GM12878 (cell line): Measurements from ENCODE around the gene SZRD1. TPM values are rescaled to one million over a fixed set of nuclear protein-coding genes. Genes with fewer than 3 reads are reported as not detected.
A peak's percentile ranks its signal among the peaks of the same experiment; 100 is the strongest.

Experiments
- ATF7 ChIP-seq: fragments of 450-650 bp; IDR thresholded peaks from 2 replicates; pipeline ENCODE4 v1.6.1; 2016; ENCODE audit warnings: low read depth, mild to moderate bottlenecking
- BCL11A ChIP-seq: IDR thresholded peaks from 2 replicates; pipeline ENCODE4 v1.6.1; 2011; ENCODE audit warnings: low read depth, low read length
- CBFB ChIP-seq: IDR thresholded peaks from 2 replicates; pipeline ENCODE4 v1.6.1; 2016; ENCODE audit warnings: antibody characterized with exemption, low read depth
- CBX5 ChIP-seq: sonication (generic); IDR thresholded peaks from 2 replicates; pipeline ENCODE4 v1.6.1; 2016; ENCODE audit warnings: low read depth, moderate library complexity, mild to moderate bottlenecking, inconsistent platforms
- CREB1 ChIP-seq: IDR thresholded peaks from 2 replicates; pipeline ENCODE4 v1.6.1; 2012; ENCODE audit warnings: low read depth, mild to moderate bottlenecking, inconsistent platforms
- ETV6 ChIP-seq, 2 experiments: fragments of 450-650 bp in 1 of 2; IDR thresholded peaks in 1 of 2; conservative IDR thresholded peaks in 1 of 2; 2 replicates each; pipeline ENCODE4 v1.6.1; 2014; ENCODE audit warnings: antibody characterized with exemption in 1 of 2, borderline replicate concordance in 1 of 2, low read depth in 1 of 2, mild to moderate bottlenecking in 1 of 2, moderate library complexity in 1 of 2
- GABPA ChIP-seq: IDR thresholded peaks from 2 replicates; pipeline ENCODE4 v1.6.1; 2014; ENCODE audit warnings: antibody characterized with exemption, low read depth, mild to moderate bottlenecking, inconsistent platforms
- IKZF2 ChIP-seq, 2 experiments: fragments of 450-650 bp; IDR thresholded peaks; 2 replicates each; pipeline ENCODE4 v1.6.1; 2017; ENCODE audit warnings: mild to moderate bottlenecking in 2 of 2, moderate library complexity in 2 of 2
- JUNB ChIP-seq: IDR thresholded peaks from 2 replicates; pipeline ENCODE4 v1.6.1; 2016; ENCODE audit warnings: antibody characterized with exemption, mild to moderate bottlenecking
- NFYB ChIP-seq: IDR thresholded peaks from 2 replicates; pipeline ENCODE4 v1.6.1; 2011; ENCODE audit warnings: low read depth, mild to moderate bottlenecking, low read length, improper control_type of control experiment, moderate library complexity; ENCODE audit not compliant: insufficient read depth
- NR2F1 ChIP-seq: fragments of 450-650 bp; conservative IDR thresholded peaks from 2 replicates; pipeline ENCODE4 v1.6.1; 2017; ENCODE audit warnings: mild to moderate bottlenecking
- POLR2A ChIP-seq: IDR thresholded peaks from 2 replicates; pipeline ENCODE4 v1.6.1; 2011; ENCODE audit warnings: low read depth, mild to moderate bottlenecking, low read length
- POLR2AphosphoS5 ChIP-seq: IDR thresholded peaks from 2 replicates; pipeline ENCODE4 v1.6.1; 2011; ENCODE audit warnings: mild to moderate bottlenecking, low read length, inconsistent platforms
- RAD51 ChIP-seq: fragments of 450-650 bp; IDR thresholded peaks from 2 replicates; pipeline ENCODE4 v1.6.1; 2016; ENCODE audit warnings: moderate library complexity, mild to moderate bottlenecking, inconsistent platforms
- RCOR1 ChIP-seq: conservative IDR thresholded peaks from 2 replicates; pipeline ENCODE4 v1.6.1; 2012; ENCODE audit warnings: low read depth, low read length, improper control_type of control experiment
- RELA ChIP-seq: fragments of 450-650 bp; IDR thresholded peaks from 2 replicates; pipeline ENCODE4 v1.8.0; 2014; ENCODE audit warnings: borderline replicate concordance; ENCODE audit not compliant: partially characterized antibody
- SREBF2 ChIP-seq: IDR thresholded peaks from 2 replicates; pipeline ENCODE4 v1.6.1; 2012; ENCODE audit warnings: mild to moderate bottlenecking, low read length
- STAT3 ChIP-seq: IDR thresholded peaks from 2 replicates; pipeline ENCODE4 v1.6.1; 2011; ENCODE audit warnings: low read depth, low read length, improper control_type of control experiment
- SUZ12 ChIP-seq: fragments of 200-600 bp; sonication (generic); IDR thresholded peaks from one replicate; pipeline ENCODE4 v1.6.1; 2018; ENCODE audit warnings: antibody characterized with exemption, mild to moderate bottlenecking; ENCODE audit not compliant: unreplicated experiment
- TARDBP ChIP-seq: IDR thresholded peaks from 2 replicates; pipeline ENCODE4 v1.6.1; 2016; ENCODE audit warnings: borderline replicate concordance
- TCF12 ChIP-seq: IDR thresholded peaks from 2 replicates; pipeline ENCODE4 v1.6.1; 2011; ENCODE audit warnings: low read depth, mild to moderate bottlenecking, low read length
- TCF7 ChIP-seq: IDR thresholded peaks from 2 replicates; pipeline ENCODE4 v1.6.1; 2014; ENCODE audit warnings: antibody characterized with exemption, borderline replicate concordance
- WRNIP1 ChIP-seq: IDR thresholded peaks from 2 replicates; pipeline ENCODE4 v1.6.1; 2011; ENCODE audit warnings: low read depth, low read length, improper control_type of control experiment, borderline replicate concordance
- polyA plus RNA-seq, 11 experiments: library from polyadenylated mRNA; depleted of rRNA in 4 of 11; unstranded in 6 of 11; stranded (reverse) in 5 of 11; fragments of >200 nt; fragmentation: Nextera tagmentation in 4 of 11; fragmentation: Illumina TruSeq in 1 of 11; extraction: Ambion mirVana in 4 of 11; extraction: Trizol in 1 of 11; gene quantifications; 1 replicate in 1 of 11; 2 replicates in 10 of 11; pipeline versions ENCODE4 v1.2.1 to v1.2.3, GENCODE V29; 2011 to 2016; ENCODE audit warnings: inconsistent platforms in 2 of 11, missing spikeins in 2 of 11, low read depth in 1 of 11
- total RNA-seq, 4 experiments: library from RNA; depleted of rRNA in 3 of 4; stranded (reverse); fragments of >200 nt in 3 of 4; fragmentation: Illumina TruSeq in 1 of 4; extraction: Trizol in 1 of 4; gene quantifications; 2 replicates each; pipeline versions ENCODE4 v1.2.1 to v1.2.3, GENCODE V29; 2013 to 2021
- TF ChIP-seq, protein P1 (sequence below): fragments of 450-650 bp; IDR thresholded peaks from 2 replicates; pipeline ENCODE4 v1.6.1; 2017; ENCODE audit warnings: mild to moderate bottlenecking, moderate library complexity
- TF ChIP-seq, protein P2 (sequence below): IDR thresholded peaks from 2 replicates; pipeline ENCODE4 v1.6.1; 2011; ENCODE audit warnings: low read depth, low read length, improper control_type of control experiment, borderline replicate concordance
- TF ChIP-seq, protein P3 (sequence below): IDR thresholded peaks from 2 replicates; pipeline ENCODE4 v1.6.1; 2011; ENCODE audit warnings: borderline replicate concordance, low read depth, mild to moderate bottlenecking, moderate library complexity, mixed read lengths, low read length; ENCODE audit not compliant: insufficient read depth; ENCODE audit errors: extremely low read length

Gene SZRD1
- total and polyA plus RNA-seq, 10 of the 15 experiments (the other 5 are each of a cell fraction or from before 2014, with no cell fraction given): 5.6 to 213 (median 113) TPM

DNA sequence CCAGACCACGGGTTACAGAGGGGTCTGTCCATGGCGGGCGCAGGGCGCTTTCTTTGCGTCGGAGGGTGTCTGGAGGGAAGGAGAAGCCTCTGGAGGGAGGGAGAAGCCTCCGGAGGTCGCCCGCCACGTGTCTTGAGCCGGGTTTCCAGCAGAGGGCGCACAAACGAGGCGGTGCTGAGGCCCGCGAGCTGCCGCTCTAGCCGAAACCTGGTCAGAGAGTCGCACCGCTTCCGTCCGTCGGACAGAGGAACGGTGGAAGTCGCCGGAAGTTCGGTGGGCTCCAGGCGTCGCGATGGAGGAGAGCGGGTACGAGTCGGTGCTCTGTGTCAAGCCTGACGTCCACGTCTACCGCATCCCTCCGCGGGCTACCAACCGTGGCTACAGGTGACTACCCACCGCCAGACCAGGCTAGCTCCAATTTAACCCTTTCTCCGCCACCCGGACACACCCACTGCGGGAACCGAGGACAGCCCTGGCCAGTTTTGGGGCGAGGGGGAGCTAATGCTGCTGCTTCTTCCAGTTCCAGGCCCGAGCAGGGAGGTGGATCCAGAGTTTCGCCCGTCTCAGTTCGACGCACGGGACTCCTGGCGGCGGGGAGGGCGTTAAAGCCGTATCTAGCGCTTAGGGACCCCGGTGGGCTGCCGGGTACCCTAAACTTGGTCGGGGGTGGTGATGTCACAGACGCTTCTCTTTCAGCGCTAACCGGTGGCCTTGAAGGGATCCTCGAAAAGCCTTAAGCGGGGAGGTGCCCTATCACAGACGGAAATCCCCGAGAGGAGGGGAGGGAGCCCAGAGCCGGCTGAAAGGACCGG lies 73.6 kb downstream of the SZRD1 start, which contains the start of gene NECAP2 (continued):
- TF ChIP-seq ATF7: peak; percentile 28; the same call in 1 of the 2 replicates
- TF ChIP-seq CBX5: 0 out of 2 replicates have a peak, but pooled peaks have one; percentile 53
- TF ChIP-seq, protein P1, sequence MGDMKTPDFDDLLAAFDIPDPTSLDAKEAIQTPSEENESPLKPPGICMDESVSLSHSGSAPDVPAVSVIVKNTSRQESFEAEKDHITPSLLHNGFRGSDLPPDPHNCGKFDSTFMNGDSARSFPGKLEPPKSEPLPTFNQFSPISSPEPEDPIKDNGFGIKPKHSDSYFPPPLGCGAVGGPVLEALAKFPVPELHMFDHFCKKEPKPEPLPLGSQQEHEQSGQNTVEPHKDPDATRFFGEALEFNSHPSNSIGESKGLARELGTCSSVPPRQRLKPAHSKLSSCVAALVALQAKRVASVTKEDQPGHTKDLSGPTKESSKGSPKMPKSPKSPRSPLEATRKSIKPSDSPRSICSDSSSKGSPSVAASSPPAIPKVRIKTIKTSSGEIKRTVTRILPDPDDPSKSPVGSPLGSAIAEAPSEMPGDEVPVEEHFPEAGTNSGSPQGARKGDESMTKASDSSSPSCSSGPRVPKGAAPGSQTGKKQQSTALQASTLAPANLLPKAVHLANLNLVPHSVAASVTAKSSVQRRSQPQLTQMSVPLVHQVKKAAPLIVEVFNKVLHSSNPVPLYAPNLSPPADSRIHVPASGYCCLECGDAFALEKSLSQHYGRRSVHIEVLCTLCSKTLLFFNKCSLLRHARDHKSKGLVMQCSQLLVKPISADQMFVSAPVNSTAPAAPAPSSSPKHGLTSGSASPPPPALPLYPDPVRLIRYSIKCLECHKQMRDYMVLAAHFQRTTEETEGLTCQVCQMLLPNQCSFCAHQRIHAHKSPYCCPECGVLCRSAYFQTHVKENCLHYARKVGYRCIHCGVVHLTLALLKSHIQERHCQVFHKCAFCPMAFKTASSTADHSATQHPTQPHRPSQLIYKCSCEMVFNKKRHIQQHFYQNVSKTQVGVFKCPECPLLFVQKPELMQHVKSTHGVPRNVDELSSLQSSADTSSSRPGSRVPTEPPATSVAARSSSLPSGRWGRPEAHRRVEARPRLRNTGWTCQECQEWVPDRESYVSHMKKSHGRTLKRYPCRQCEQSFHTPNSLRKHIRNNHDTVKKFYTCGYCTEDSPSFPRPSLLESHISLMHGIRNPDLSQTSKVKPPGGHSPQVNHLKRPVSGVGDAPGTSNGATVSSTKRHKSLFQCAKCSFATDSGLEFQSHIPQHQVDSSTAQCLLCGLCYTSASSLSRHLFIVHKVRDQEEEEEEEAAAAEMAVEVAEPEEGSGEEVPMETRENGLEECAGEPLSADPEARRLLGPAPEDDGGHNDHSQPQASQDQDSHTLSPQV: no peak; the same call in 1 of the 2 replicates
- TF ChIP-seq RCOR1: 0 out of 2 replicates have a peak, but pooled peaks have one; percentile 24
- TF ChIP-seq, protein P2, sequence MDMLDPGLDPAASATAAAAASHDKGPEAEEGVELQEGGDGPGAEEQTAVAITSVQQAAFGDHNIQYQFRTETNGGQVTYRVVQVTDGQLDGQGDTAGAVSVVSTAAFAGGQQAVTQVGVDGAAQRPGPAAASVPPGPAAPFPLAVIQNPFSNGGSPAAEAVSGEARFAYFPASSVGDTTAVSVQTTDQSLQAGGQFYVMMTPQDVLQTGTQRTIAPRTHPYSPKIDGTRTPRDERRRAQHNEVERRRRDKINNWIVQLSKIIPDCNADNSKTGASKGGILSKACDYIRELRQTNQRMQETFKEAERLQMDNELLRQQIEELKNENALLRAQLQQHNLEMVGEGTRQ: peak; percentile 13
- peak; percentile 72; the same call in 1 of the 2 replicates for TF ChIP-seq CBFB
- 0 out of 2 replicates have a peak, but pooled peaks have one; percentile 13 for TF ChIP-seq JUNB
- TF ChIP-seq RAD51: peak; percentile 51; the same call in 1 of the 2 replicates
- peak; percentile 86; the same call in 1 of the 2 replicates for TF ChIP-seq CREB1
- no peak for TF ChIP-seq STAT3
- TF ChIP-seq SREBF2: no peak
- no peak for TF ChIP-seq TARDBP
- TF ChIP-seq TCF12: 0 out of 2 replicates have a peak, but pooled peaks have one; percentile 14
- 0 out of 2 replicates have a peak, but pooled peaks have one; percentile 9 for TF ChIP-seq NR2F1
- peak in 1 of 2 experiments; percentile 86; a peak in 2 of 4 replicates for TF ChIP-seq ETV6 (conservative IDR thresholded peaks at IDR 0.05 in 1 of 2, IDR thresholded peaks at IDR 0.05 in 1 of 2; ENCODE audit: borderline replicate concordance in 1 of 2, low read depth in 1 of 2)
- TF ChIP-seq POLR2A: peak; percentile 99
- no peak for TF ChIP-seq NFYB
- TF ChIP-seq IKZF2 (IDR thresholded peaks at IDR 0.05): peak in 1 of 2 experiments; percentile 39; a peak in 1 of 4 replicates
- TF ChIP-seq, protein P3, sequence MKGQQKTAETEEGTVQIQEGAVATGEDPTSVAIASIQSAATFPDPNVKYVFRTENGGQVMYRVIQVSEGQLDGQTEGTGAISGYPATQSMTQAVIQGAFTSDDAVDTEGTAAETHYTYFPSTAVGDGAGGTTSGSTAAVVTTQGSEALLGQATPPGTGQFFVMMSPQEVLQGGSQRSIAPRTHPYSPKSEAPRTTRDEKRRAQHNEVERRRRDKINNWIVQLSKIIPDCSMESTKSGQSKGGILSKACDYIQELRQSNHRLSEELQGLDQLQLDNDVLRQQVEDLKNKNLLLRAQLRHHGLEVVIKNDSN: peak; percentile 55
- peak; percentile 90 for TF ChIP-seq GABPA
- TF ChIP-seq POLR2AphosphoS5: peak; percentile 97
- TF ChIP-seq TCF7: no peak
- no peak for TF ChIP-seq BCL11A
- TF ChIP-seq WRNIP1: no peak
- peak; percentile 52 for TF ChIP-seq RELA
- TF ChIP-seq SUZ12: no peak
